CD8-positive, alpha-beta memory T cell (primary cell): Measurements from ENCODE around the gene TTC9B. TPM values are rescaled to one million over a fixed set of nuclear protein-coding genes. Genes with fewer than 3 reads are reported as not detected.

ENCODE experiments used
- CTCF ChIA-PET: fragments of 350-600 bp; sonication (Branson Sonifier 250); formaldehyde crosslinking; loops from one replicate; lab custom pipeline; 2021; ENCODE audit warnings: antibody characterized with exemption; lab: Charles Lee
- POLR2A ChIA-PET: fragments of 350-600 bp; sonication (Branson Sonifier 250); formaldehyde crosslinking; loops from one replicate; lab custom pipeline; 2021; ENCODE audit warnings: antibody characterized with exemption; lab: Charles Lee
- DNase-seq, 5 donors: peaks; one replicate each; pipeline versions ENCODE4 v3.0.0 to v3.0.0-alpha.2; 2020 to 2022; ENCODE audit warnings: mixed read lengths in 1 of 5
- H3K27ac ChIP-seq: one replicate; pipeline ENCODE4 v1.7.0; 2013; ENCODE audit warnings: low read depth, mild to moderate bottlenecking, low read length, moderate library complexity
- H3K27me3 ChIP-seq: 2 replicates; pipeline ENCODE4 v1.7.0; 2013; ENCODE audit warnings: low read length, mild to moderate bottlenecking; ENCODE audit not compliant: insufficient read depth, poor library complexity, severe bottlenecking
- H3K36me3 ChIP-seq: 2 replicates; pipeline ENCODE4 v1.7.0; 2013; ENCODE audit warnings: mild to moderate bottlenecking, low read length, moderate library complexity; ENCODE audit not compliant: insufficient read depth
- H3K4me1 ChIP-seq: 2 replicates; pipeline ENCODE4 v1.7.0; 2013; ENCODE audit warnings: mild to moderate bottlenecking, low read length, moderate library complexity; ENCODE audit not compliant: insufficient read depth
- H3K4me3 ChIP-seq: 2 replicates; pipeline ENCODE4 v1.7.0; 2013; ENCODE audit warnings: mild to moderate bottlenecking, low read length
- H3K9me3 ChIP-seq: 2 replicates; pipeline ENCODE4 v1.7.0; 2013; ENCODE audit warnings: mild to moderate bottlenecking, low read length
- H3K27ac Mint-ChIP-seq, 8 donors: one replicate each; pipeline ENCODE4 v1.8.0; 2020 to 2021; ENCODE audit warnings: mixed read lengths in 8 of 8, mild to moderate bottlenecking in 6 of 8, inconsistent platforms in 3 of 8, moderate library complexity in 3 of 8
- H3K27me3 Mint-ChIP-seq, 2 donors: one replicate each; pipeline ENCODE4 v1.8.0; 2020 to 2021; ENCODE audit warnings: mixed read lengths in 2 of 2, mild to moderate bottlenecking in 1 of 2, moderate library complexity in 1 of 2
- H3K36me3 Mint-ChIP-seq, 3 donors: one replicate each; pipeline ENCODE4 v1.8.0; 2020 to 2021; ENCODE audit warnings: mixed read lengths in 3 of 3, inconsistent platforms in 1 of 3, mild to moderate bottlenecking in 1 of 3
- H3K4me1 Mint-ChIP-seq, 3 donors: one replicate each; pipeline ENCODE4 v1.8.0; 2020 to 2021; ENCODE audit warnings: mixed read lengths in 3 of 3, inconsistent platforms in 1 of 3, mild to moderate bottlenecking in 1 of 3
- H3K4me3 Mint-ChIP-seq, 7 donors: one replicate each; pipeline ENCODE4 v1.8.0; 2020 to 2021; ENCODE audit warnings: mixed read lengths in 7 of 7, mild to moderate bottlenecking in 6 of 7, moderate library complexity in 4 of 7, inconsistent platforms in 2 of 7
- H3K9me3 Mint-ChIP-seq, 5 donors: one replicate each; pipeline ENCODE4 v1.8.0; 2020 to 2022; ENCODE audit warnings: mixed read lengths in 5 of 5, mild to moderate bottlenecking in 3 of 5, moderate library complexity in 2 of 5, inconsistent platforms in 1 of 5
- polyA plus RNA-seq: library from polyadenylated mRNA; unstranded; fragments of 300-500 nt; fragmentation: Illumina TruSeq; gene quantifications from one replicate; pipeline ENCODE4 v1.2.3, GENCODE V29; 2021
- total RNA-seq, 2 experiments: library from RNA; stranded (reverse); gene quantifications; one replicate each; pipeline ENCODE4 v1.2.3, GENCODE V29; 2021

Gene TTC9B
- total and polyA plus RNA-seq, 3 experiments from 2014 or later = not detected

DNA sequence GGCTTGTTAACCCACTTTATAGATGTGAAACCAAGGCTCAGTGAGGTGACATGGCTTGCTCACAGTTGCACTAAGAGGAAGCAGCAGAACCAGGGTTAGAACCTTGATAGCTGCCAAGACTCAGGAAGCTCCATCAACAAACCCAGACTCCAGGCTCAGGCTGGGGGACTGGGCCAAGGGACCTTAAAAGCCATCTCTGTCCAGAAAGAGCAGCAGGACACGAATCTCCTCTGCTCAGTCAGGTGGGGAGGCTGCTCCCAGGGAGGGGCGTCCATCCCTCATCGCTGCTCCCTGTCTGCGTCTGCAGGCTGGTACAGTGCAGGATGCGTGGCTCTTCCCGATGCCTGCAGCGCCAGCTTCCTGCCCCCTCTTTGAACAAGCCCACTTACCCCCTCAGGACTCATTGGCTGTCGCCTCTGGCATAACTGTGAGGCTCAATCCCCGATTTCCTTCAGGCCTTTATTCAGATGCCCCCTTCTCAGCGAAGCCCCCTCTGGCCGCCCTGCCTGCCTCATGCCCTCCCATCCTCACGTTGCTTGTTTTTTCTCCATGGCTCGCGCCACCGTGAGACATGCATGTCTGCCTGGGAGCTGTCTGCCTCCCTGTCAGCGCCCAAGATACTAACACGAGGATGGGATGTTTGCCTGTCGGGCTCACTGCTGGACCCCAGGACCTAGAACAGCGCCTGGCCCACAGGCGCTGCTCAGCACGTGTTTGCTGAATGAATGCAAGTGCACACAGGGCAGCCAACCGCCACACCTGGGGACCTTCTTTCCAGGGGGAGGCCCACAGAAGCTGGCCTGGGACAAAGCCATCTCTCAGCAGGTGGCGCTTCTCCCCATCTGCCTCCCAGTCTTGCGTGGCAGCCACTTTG, 45.5 kb upstream of the TTC9B start:
- CTCF ChIA-PET = no interaction called here
- DNase-seq = no peak
- Histone ChIP-seq H3K4me1 (no peaks in the 10 kb centered on the region), H3K4me3 (no peak overlapping the region), H3K27ac (no peak overlapping the region), H3K27me3 (no peaks in the 10 kb centered on the region), H3K9me3 (no peaks in the 10 kb centered on the region), H3K36me3 (peaks cover 12% of the 10 kb centered on the region)
- POLR2A ChIA-PET = no interaction called here
- Mint-ChIP-seq H3K4me1 (peaks cover 31 to 52% (median 32%) of the 10 kb centered on the region in 3 donors), H3K27ac (peak overlapping the region in 1 of 8 donors; percentile 44), H3K27me3 (no peaks in the 10 kb centered on the region), H3K36me3 (peaks cover 0 to 67% (median 11%) of the 10 kb centered on the region in 3 donors), H3K4me3 (no peak overlapping the region), H3K9me3 (no peaks in the 10 kb centered on the region)

- Mint-ChIP-seq H3K36me3 (peaks cover 0 to 63% (median 10%) of the 10 kb centered on the region in 3 donors), H3K9me3 (no peaks in the 10 kb centered on the region), H3K4me1 (peaks cover 29 to 55% (median 33%) of the 10 kb centered on the region in 3 donors), H3K4me3 (no peak overlapping the region), H3K27ac (no peak overlapping the region), H3K27me3 (no peaks in the 10 kb centered on the region)
- DNase-seq = no peak
- ChIA-PET CTCF (no interaction called here), POLR2A (no interaction called here)
- Histone ChIP-seq H3K4me1 (no peaks in the 10 kb centered on the region), H3K4me3 (no peak overlapping the region), H3K27me3 (no peaks in the 10 kb centered on the region), H3K27ac (no peak overlapping the region), H3K36me3 (peaks cover 6% of the 10 kb centered on the region), H3K9me3 (no peaks in the 10 kb centered on the region)
Observed at GRCh38 chr19:40262422-40262821, 44.2 kb upstream of the TTC9B start.

GRCh38 chr19:40261631-40262030, 43.4 kb upstream of the TTC9B start:
- DNase-seq = no peak
- POLR2A ChIA-PET = no interaction called here

GRCh38 chr19:40257096-40257517, 38.9 kb upstream of the TTC9B start:
- Histone ChIP-seq H3K4me1 (no peaks in the 10 kb centered on the region), H3K27ac (no peak overlapping the region), H3K27me3 (no peaks in the 10 kb centered on the region), H3K4me3 (no peak overlapping the region), H3K36me3 (peaks cover 39% of the 10 kb centered on the region), H3K9me3 (no peaks in the 10 kb centered on the region)
- Mint-ChIP-seq H3K27ac (peak overlapping the region in 1 of 8 donors; percentile 85), H3K27me3 (no peaks in the 10 kb centered on the region), H3K4me3 (no peak overlapping the region), H3K9me3 (no peaks in the 10 kb centered on the region), H3K4me1 (peaks cover 27 to 55% (median 40%) of the 10 kb centered on the region in 3 donors), H3K36me3 (peaks cover 14 to 67% (median 23%) of the 10 kb centered on the region in 3 donors)
- CTCF ChIA-PET = no interaction called here
- DNase-seq = no peak
- POLR2A ChIA-PET = no interaction called here

More at GRCh38 chr19:40261631-40262030, 43.4 kb upstream of the TTC9B start:
- Histone ChIP-seq H3K9me3 (no peaks in the 10 kb centered on the region), H3K36me3 (peaks cover 12% of the 10 kb centered on the region), H3K27me3 (no peaks in the 10 kb centered on the region), H3K4me1 (no peaks in the 10 kb centered on the region), H3K27ac (no peak overlapping the region), H3K4me3 (no peak overlapping the region)
- Mint-ChIP-seq H3K27ac (peak overlapping the region in 1 of 8 donors; percentile 29), H3K4me1 (peaks cover 26 to 52% (median 31%) of the 10 kb centered on the region in 3 donors), H3K27me3 (no peaks in the 10 kb centered on the region), H3K36me3 (peaks cover 0 to 62% (median 10%) of the 10 kb centered on the region in 3 donors), H3K4me3 (no peak overlapping the region), H3K9me3 (no peaks in the 10 kb centered on the region)
- CTCF ChIA-PET = no interaction called here

GRCh38 chr19:40256512-40256911, 38.3 kb upstream of the TTC9B start:
- DNase-seq = no peak
- Mint-ChIP-seq H3K27me3 (no peaks in the 10 kb centered on the region), H3K4me3 (no peak overlapping the region), H3K27ac (no peak overlapping the region), H3K9me3 (no peaks in the 10 kb centered on the region), H3K4me1 (peaks cover 26 to 55% (median 40%) of the 10 kb centered on the region in 3 donors), H3K36me3 (peaks cover 18 to 66% (median 23%) of the 10 kb centered on the region in 3 donors)
- H3K9me3 ChIP-seq = no peaks in the 10 kb centered on the region
- H3K4me3 ChIP-seq = no peak overlapping the region
- no peak overlapping the region for H3K27ac ChIP-seq
- CTCF ChIA-PET = no interaction called here
- no peaks in the 10 kb centered on the region for H3K4me1 ChIP-seq
- H3K36me3 ChIP-seq = peaks cover 39% of the 10 kb centered on the region
- POLR2A ChIA-PET = no interaction called here
- H3K27me3 ChIP-seq = no peaks in the 10 kb centered on the region

DNA sequence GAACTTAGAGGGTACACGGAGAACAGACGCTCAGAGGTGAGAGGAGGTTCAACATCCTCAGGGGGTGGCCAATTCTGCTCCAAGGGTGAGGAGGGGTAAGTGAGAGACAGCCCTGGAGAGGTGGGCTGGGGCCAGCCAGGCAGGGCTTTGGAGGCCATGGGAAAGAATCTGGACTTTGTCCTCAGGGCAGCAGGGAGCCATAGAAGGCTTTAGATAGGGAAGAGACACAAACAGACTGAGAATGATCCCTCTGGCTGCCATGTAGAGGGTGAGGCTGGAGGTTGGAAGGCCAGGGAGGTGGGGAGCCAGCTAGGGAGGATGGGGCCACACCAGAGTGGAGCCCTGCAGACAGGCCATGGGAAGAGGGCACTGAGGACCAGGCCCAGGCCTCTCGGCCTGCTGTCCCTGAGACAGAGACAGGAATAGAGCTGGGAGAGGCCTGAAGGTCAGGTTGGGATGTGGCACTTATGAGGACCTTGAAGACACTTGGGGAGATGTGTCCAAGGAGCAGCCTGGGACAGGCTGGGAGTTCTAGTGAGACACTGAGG, 37.5 kb upstream of the TTC9B start:
- CTCF ChIA-PET = no interaction called here
- Mint-ChIP-seq H3K27me3 (no peaks in the 10 kb centered on the region), H3K4me1 (peaks cover 25 to 51% (median 39%) of the 10 kb centered on the region in 3 donors), H3K27ac (peak overlapping the region in 3 of 8 donors; percentile 23 to 77 (median 64)), H3K36me3 (peaks cover 18 to 66% (median 23%) of the 10 kb centered on the region in 3 donors), H3K4me3 (peak overlapping the region in 1 of 7 donors; percentile 43), H3K9me3 (no peaks in the 10 kb centered on the region)
- no peak for DNase-seq
- Histone ChIP-seq H3K36me3 (peaks cover 39% of the 10 kb centered on the region), H3K27ac (no peak overlapping the region), H3K27me3 (no peaks in the 10 kb centered on the region), H3K4me1 (no peaks in the 10 kb centered on the region), H3K4me3 (no peak overlapping the region), H3K9me3 (no peaks in the 10 kb centered on the region)
- POLR2A ChIA-PET = no interaction called here

- H3K36me3 ChIP-seq = peaks cover 39% of the 10 kb centered on the region
- POLR2A ChIA-PET = no interaction called here
Observed at GRCh38 chr19:40254714-40255418, 36.7 kb upstream of the TTC9B start.

More at GRCh38 chr19:40254714-40255418, 36.7 kb upstream of the TTC9B start:
- H3K27me3 ChIP-seq = no peaks in the 10 kb centered on the region
- Mint-ChIP-seq H3K27me3 (no peaks in the 10 kb centered on the region), H3K9me3 (no peaks in the 10 kb centered on the region), H3K4me3 (no peak overlapping the region), H3K36me3 (peaks cover 19 to 70% (median 24%) of the 10 kb centered on the region in 3 donors), H3K27ac (peak overlapping the region in 1 of 8 donors; percentile 41), H3K4me1 (peaks cover 24 to 48% (median 37%) of the 10 kb centered on the region in 3 donors)
- no peaks in the 10 kb centered on the region for H3K9me3 ChIP-seq
- no peak overlapping the region for H3K4me3 ChIP-seq
- no peaks in the 10 kb centered on the region for H3K4me1 ChIP-seq
- no peak for DNase-seq
- CTCF ChIA-PET = no interaction called here
- no peak overlapping the region for H3K27ac ChIP-seq
